HepG2 (cell line): ENCODE measurements around the gene ARHGDIA. TPM values are rescaled to one million over a fixed set of nuclear protein-coding genes. Genes with fewer than 3 reads are reported as not detected.

Experiments used
- ATAC-seq: fragments of 200-7000 bp; cut with Tn5 transposase; 3 replicates; pipeline ENCODE4 v1.9.1; 2020; ENCODE audit warnings: mild to moderate bottlenecking, moderate library complexity
- BruUV-seq: library from RNA; stranded (reverse); fragments of 400-500 nt; replicated peaks from 2 replicates; lab custom pipeline; 2021; lab: Mats Ljungman, UMichigan
- CTCF ChIA-PET: fragments of 300-600 bp; formaldehyde crosslinking; extraction: SDS; loops from one replicate; lab custom pipeline; 2021; ENCODE audit warnings: low total read pairs, inconsistent platforms, low intra/inter-chr PET ratio; lab: Yijun Ruan, JAX
- POLR2A ChIA-PET: fragments of 350-600 bp; sonication (Branson Sonifier 250); formaldehyde crosslinking; loops from one replicate; lab custom pipeline; 2020; ENCODE audit warnings: antibody characterized with exemption, inconsistent platforms; lab: Yijun Ruan, JAX
- DNase-seq: peaks from one replicate; pipeline ENCODE4 v3.0.0-alpha.2; 2015; ENCODE audit warnings: low spot score
- FAIRE-seq: peaks from 3 replicates; lab custom pipeline; 2011; peaks lifted over from hg19 to GRCh38; lab: Jason Lieb, UNC
- H2AFZ ChIP-seq: one replicate; pipeline ENCODE4 v1.6.1; 2011; ENCODE audit warnings: low read length, inconsistent platforms
- H3K27ac ChIP-seq: fragments of 300-600 bp; 3 replicates; pipeline ENCODE4 v1.8.0; 2011; ENCODE audit warnings: mixed run types, mild to moderate bottlenecking, mixed read lengths, low read length, inconsistent platforms; ENCODE audit not compliant: insufficient read depth; ENCODE audit errors: extremely low read length
- H3K27me3 ChIP-seq, 2 experiments: fragments of 200-600 bp in 1 of 2; 2 replicates in 1 of 2; 3 replicates in 1 of 2; pipeline versions ENCODE4 v1.6.0 to v1.8.0; 2011; ENCODE audit warnings: low read length in 2 of 2, mild to moderate bottlenecking in 2 of 2, moderate library complexity in 2 of 2, inconsistent platforms in 1 of 2; ENCODE audit not compliant: insufficient read depth in 2 of 2, control insufficient read depth in 1 of 2
- H3K36me3 ChIP-seq, 2 experiments: fragments of 200-600 bp in 1 of 2; replicated peaks in 1 of 2; 2 replicates in 1 of 2; 3 replicates in 1 of 2; pipeline versions ENCODE4 v1.5.1 to v1.8.0; 2011; ENCODE audit warnings: low read length in 2 of 2, inconsistent platforms in 1 of 2; ENCODE audit not compliant: insufficient read depth in 2 of 2, control insufficient read depth in 1 of 2
- H3K4me1 ChIP-seq: 2 replicates; pipeline ENCODE4 v1.5.1; 2012; ENCODE audit warnings: low read length, inconsistent platforms; ENCODE audit not compliant: insufficient read depth
- H3K4me2 ChIP-seq: 2 replicates; pipeline ENCODE4 v1.6.0; 2011; ENCODE audit warnings: low read depth, low read length, inconsistent platforms
- H3K4me3 ChIP-seq, 3 experiments: fragments of 200-600 bp in 1 of 3; sonication (generic), shearing (Covaris generic) in 1 of 3; replicated peaks in 1 of 3; 2 replicates each; pipeline ENCODE4 v1.5.1; 2011 to 2016; ENCODE audit warnings: low read length in 3 of 3, inconsistent platforms in 2 of 3, low read depth in 2 of 3, mild to moderate bottlenecking in 2 of 3, control low read depth in 1 of 3, mixed read lengths in 1 of 3; ENCODE audit not compliant: insufficient read depth in 1 of 3
- H3K79me2 ChIP-seq: one replicate; pipeline ENCODE4 v1.6.1; 2011; ENCODE audit warnings: low read length, inconsistent platforms; ENCODE audit not compliant: insufficient read depth
- H3K9ac ChIP-seq: 2 replicates; pipeline ENCODE4 v1.6.0; 2011; ENCODE audit warnings: mild to moderate bottlenecking, low read depth, low read length, inconsistent platforms; ENCODE audit not compliant: insufficient read depth
- H3K9me3 ChIP-seq: 2 replicates; pipeline ENCODE4 v1.5.1; 2012; ENCODE audit warnings: mild to moderate bottlenecking, low read length
- H4K20me1 ChIP-seq: 2 replicates; pipeline ENCODE4 v1.6.0; 2011; ENCODE audit warnings: inconsistent platforms, mild to moderate bottlenecking, low read length, moderate library complexity; ENCODE audit not compliant: insufficient read depth
- ATM ChIP-seq: fragments of 450-650 bp; IDR thresholded peaks from 2 replicates; pipeline ENCODE4 v1.7.1; 2017; ENCODE audit warnings: mild to moderate bottlenecking, borderline replicate concordance
- CEBPZ ChIP-seq: IDR thresholded peaks from 2 replicates; pipeline ENCODE4 v1.6.1; 2012; ENCODE audit warnings: low read length, improper control_type of control experiment
- GATA4 ChIP-seq: sonication (generic); IDR thresholded peaks from 2 replicates; pipeline ENCODE4 v1.6.1; 2016; ENCODE audit warnings: antibody characterized with exemption, low read depth, borderline replicate concordance
- HOXA3 ChIP-seq: sonication (generic); formaldehyde crosslinking; IDR thresholded peaks from 2 replicates; pipeline ENCODE4 v1.5.0; 2020; ENCODE audit warnings: missing genetic modification reagents
- NFATC3 ChIP-seq: sonication (generic); formaldehyde crosslinking; IDR thresholded peaks from 2 replicates; pipeline ENCODE4 v1.5.1; 2020; ENCODE audit warnings: mild to moderate bottlenecking, missing genetic modification reagents
- NFIB ChIP-seq: sonication (generic); formaldehyde crosslinking; IDR thresholded peaks from 2 replicates; pipeline ENCODE4 v1.9.0; 2021; ENCODE audit warnings: missing genetic modification reagents, mild to moderate bottlenecking, borderline replicate concordance
- POLR2G ChIP-seq: fragments of 200-400 bp; formaldehyde crosslinking; IDR thresholded peaks from 2 replicates; pipeline ENCODE4 v1.6.1; 2018; ENCODE audit warnings: mild to moderate bottlenecking, low read depth, low read length, moderate library complexity
- SALL1 ChIP-seq: sonication (generic); formaldehyde crosslinking; IDR thresholded peaks from 2 replicates; pipeline ENCODE4 v1.8.0; 2022; ENCODE audit warnings: mild to moderate bottlenecking, missing genetic modification reagents
- SRSF1 ChIP-seq: fragments of 200-400 bp; formaldehyde crosslinking; optimal IDR thresholded peaks from 2 replicates; pipeline ENCODE3; 2017; ENCODE audit warnings: mild to moderate bottlenecking, low read depth, low read length, moderate library complexity
- U2AF2 ChIP-seq: fragments of 200-400 bp; formaldehyde crosslinking; IDR thresholded peaks from 2 replicates; pipeline ENCODE4 v1.6.1; 2017; ENCODE audit warnings: low read depth, mild to moderate bottlenecking, low read length
- ZFP62 ChIP-seq: sonication (generic); formaldehyde crosslinking; IDR thresholded peaks from 2 replicates; pipeline ENCODE4 v1.4.0; 2020; ENCODE audit warnings: missing genetic modification reagents
- ZMAT5 ChIP-seq: sonication (generic); formaldehyde crosslinking; IDR thresholded peaks from 2 replicates; pipeline ENCODE4 v1.5.0; 2020; ENCODE audit warnings: mild to moderate bottlenecking, low read depth, missing genetic modification reagents, borderline replicate concordance
- ZSCAN21 ChIP-seq: sonication (generic); formaldehyde crosslinking; IDR thresholded peaks from 2 replicates; pipeline ENCODE4 v1.8.0; 2022; ENCODE audit warnings: mild to moderate bottlenecking, missing genetic modification reagents, moderate library complexity, borderline replicate concordance
- WGBS: methylation state at CpG from one replicate; pipeline ENCODE4 v1.1.6; 2017; ENCODE audit warnings: low lambda C conversion rate; 5-methylcytosine and 5-hydroxymethylcytosine counted together
- in situ Hi-C: cut with HindIII; loops from 2 replicates; pipeline ENCODE4 v1.10.0; 2017; ENCODE audit warnings: low pct_unique_long_range_greater_than_20kb; ENCODE audit not compliant: extremely low pct_ligation_motif_present
- intact Hi-C: fragments of 100-400 bp; cut with micrococcal nuclease; formaldehyde crosslinking; loops from one replicate; pipeline ENCODE4 v1.10.0; 2022; ENCODE audit not compliant: unreplicated experiment
- polyA plus RNA-seq, 8 experiments: library from polyadenylated mRNA; depleted of rRNA in 3 of 8; stranded (reverse) in 7 of 8; unstranded in 1 of 8; fragments of >200 nt; fragmentation: Illumina TruSeq in 4 of 8; extraction: Trizol in 4 of 8; gene quantifications; 2 replicates each; pipeline versions ENCODE4 v1.2.1 to v1.2.3, GENCODE V29; 2011 to 2016; ENCODE audit warnings: low read depth in 4 of 8, missing spikeins in 1 of 8, mixed read lengths in 1 of 8; ENCODE audit not compliant: insufficient read depth in 1 of 8
- total RNA-seq, 5 experiments: library from RNA; depleted of rRNA; stranded (reverse); fragments of >200 nt; fragmentation: Illumina TruSeq; extraction: Trizol; gene quantifications; 2 replicates each; pipeline ENCODE4 v1.2.3, GENCODE V29; 2016; ENCODE audit warnings: low read depth in 1 of 5

The ARHGDIA gene
- total and polyA plus RNA-seq, 2 of the 13 experiments (the other 11 are each of a cell fraction or from before 2014, with no cell fraction given), result 40.0 to 64.0 TPM

GRCh38 chr17:81865733-81866439 is 5.3 kb downstream of the ARHGDIA start:
- ChIA-PET CTCF (no interaction called here), POLR2A (interaction anchor here (0.5 to 3.8 kb wide), 14 partner anchors 10 to 241 kb away, joined by 3 to 15 read pairs (median 4); partner anchors contain the start of genes ALYREF, ANAPC11, CENPX and LRRC45)
- intact Hi-C loops (loop anchor here (5.0 kb wide), 1 partner anchor 156 kb away; the partner anchor contains the start of genes CENPX and LRRC45), in situ Hi-C loops (no loop called here)
- Histone ChIP-seq H2AFZ (no peak overlapping the region), H4K20me1 (peaks cover 53% of the 10 kb centered on the region; the same call in 1 of the 2 replicates), H3K27ac (peak overlapping the region; percentile 61), H3K4me2 (peak overlapping the region; percentile 44), H3K4me1 (peaks cover 85% of the 10 kb centered on the region), H3K27me3 (no peaks in the 10 kb centered on the region; a peak in 1 of 5 replicates), H3K9me3 (no peaks in the 10 kb centered on the region), H3K36me3 (peaks cover 18 to 39% of the 10 kb centered on the region in 2 experiments), H3K79me2 (peaks cover 48% of the 10 kb centered on the region), H3K4me3 (no peak overlapping the region; a peak in 1 of 6 replicates), H3K9ac (peak overlapping the region; percentile 52)
- ATAC-seq, result no peak
- FAIRE-seq, result no peak
- WGBS, result 87% methylated on average over 14 of the region's 18 CpGs
- DNase-seq, result peak; percentile 68
- no TSS peak for BruUV-seq
- TF ChIP-seq U2AF2 (0 out of 2 replicates have a peak, but pooled peaks have one; percentile 33), ZMAT5 (CRISPR knock-in tag) (no peak), POLR2G (peak; percentile 16), CEBPZ (no peak), SRSF1 (peak; percentile 48), NFIB (0 out of 2 replicates have a peak, but pooled peaks have one; percentile 50), ZSCAN21 (CRISPR knock-in tag) (0 out of 2 replicates have a peak, but pooled peaks have one; percentile 3), GATA4 (no peak), HOXA3 (CRISPR knock-in tag) (peak; percentile 12), NFATC3 (CRISPR knock-in tag) (0 out of 2 replicates have a peak, but pooled peaks have one; percentile 10), ATM (no peak), ZFP62 (CRISPR knock-in tag) (no peak), SALL1 (CRISPR knock-in tag) (0 out of 2 replicates have a peak, but pooled peaks have one; percentile 23)
